K562 (cell line): Measurements from ENCODE around the gene RBM44. TPM values are rescaled to one million over a fixed set of nuclear protein-coding genes. Genes with fewer than 3 reads are reported as not detected.

Source experiments
- ATAC-seq: fragments of 200-7000 bp; cut with Tn5 transposase; 3 replicates; pipeline ENCODE4 v1.9.1; 2020; ENCODE audit warnings: moderate library complexity
- BruUV-seq: library from RNA; stranded (reverse); fragments of 400-500 nt; replicated peaks from 2 replicates; lab custom pipeline; 2021; lab: Mats Ljungman, UMichigan
- CTCF ChIA-PET: fragments of 300-600 bp; formaldehyde crosslinking; extraction: SDS; loops from one replicate; lab custom pipeline; 2021; ENCODE audit warnings: low intra/inter-chr PET ratio; lab: Yijun Ruan, JAX
- POLR2A ChIA-PET: fragments of 300-600, 350-650 bp; sonication (Branson Sonifier 250); formaldehyde crosslinking; extraction: SDS; loops from one replicate; lab custom pipeline; 2021; ENCODE audit warnings: antibody characterized with exemption, inconsistent platforms; lab: Yijun Ruan, JAX
- DNase-seq, 4 experiments: peaks; one replicate each; pipeline versions ENCODE4 v3.0.0 to v3.0.0-alpha.2; 2011 to 2018; ENCODE audit warnings: low spot score in 3 of 4, mixed read lengths in 3 of 4; ENCODE audit errors: extremely low read depth in 1 of 4
- FAIRE-seq: peaks from 2 replicates; lab custom pipeline; 2011; peaks lifted over from hg19 to GRCh38; lab: Jason Lieb, UNC
- H2AFZ ChIP-seq: 2 replicates; pipeline ENCODE4 v1.6.0; 2011; ENCODE audit warnings: low read depth, low read length, control low read depth, inconsistent platforms
- H3K27ac ChIP-seq: fragments of 200-600 bp; 3 replicates; pipeline ENCODE4 v1.8.0; 2011; ENCODE audit warnings: low read depth, mild to moderate bottlenecking, control low read depth, inconsistent platforms, low read length, moderate library complexity, mixed read lengths; ENCODE audit errors: extremely low read depth
- H3K27me3 ChIP-seq, 2 experiments: fragments of 300-600 bp in 1 of 2; 2 replicates in 1 of 2; 3 replicates in 1 of 2; pipeline versions ENCODE4 v1.6.0 to v1.8.0; 2011; ENCODE audit warnings: inconsistent platforms in 2 of 2, low read length in 2 of 2, mild to moderate bottlenecking in 1 of 2, mixed read lengths in 1 of 2, moderate library complexity in 1 of 2; ENCODE audit not compliant: control insufficient read depth in 2 of 2, insufficient read depth in 2 of 2
- H3K36me3 ChIP-seq: fragments of 300-600 bp; 3 replicates; pipeline ENCODE4 v1.8.0; 2011; ENCODE audit warnings: mild to moderate bottlenecking, low read length, inconsistent platforms; ENCODE audit not compliant: control insufficient read depth, insufficient read depth
- H3K4me1 ChIP-seq, 2 experiments: fragments of 200-600 bp in 1 of 2; replicated peaks in 1 of 2; 2 replicates in 1 of 2; 3 replicates in 1 of 2; pipeline versions ENCODE4 v1.5.1 to v1.8.0; 2011; ENCODE audit warnings: inconsistent platforms in 2 of 2, low read length in 2 of 2, mild to moderate bottlenecking in 1 of 2, mixed read lengths in 1 of 2, moderate library complexity in 1 of 2; ENCODE audit not compliant: control insufficient read depth in 2 of 2, insufficient read depth in 2 of 2
- H3K4me2 ChIP-seq: 2 replicates; pipeline ENCODE4 v1.6.1; 2011; ENCODE audit warnings: low read length, control low read depth, inconsistent platforms, mixed read lengths; ENCODE audit not compliant: insufficient read depth
- H3K4me3 ChIP-seq: fragments of 200-600 bp; sonication (generic), shearing (Covaris generic); 2 replicates; pipeline ENCODE4 v1.5.1; 2016; ENCODE audit warnings: control low read depth, inconsistent platforms
- H3K79me2 ChIP-seq: fragments of 200-600 bp; 3 replicates; pipeline ENCODE4 v1.8.0; 2011; ENCODE audit warnings: low read length, inconsistent platforms; ENCODE audit not compliant: control insufficient read depth, insufficient read depth
- H3K9ac ChIP-seq, 2 experiments: 2 replicates each; pipeline versions ENCODE4 v1.6.0 to v1.6.1; 2011; ENCODE audit warnings: low read depth in 2 of 2, low read length in 2 of 2, control low read depth in 1 of 2, inconsistent platforms in 1 of 2, mild to moderate bottlenecking in 1 of 2, mixed read lengths in 1 of 2; ENCODE audit not compliant: insufficient read depth in 1 of 2
- H3K9me1 ChIP-seq: one replicate; pipeline ENCODE4 v1.6.0; 2011; ENCODE audit warnings: inconsistent platforms, mild to moderate bottlenecking, low read length, moderate library complexity; ENCODE audit not compliant: control insufficient read depth, insufficient read depth
- H3K9me3 ChIP-seq: replicated peaks from 2 replicates; pipeline ENCODE4 v1.5.1; 2011; ENCODE audit warnings: low read depth, low read length, inconsistent platforms; ENCODE audit not compliant: control insufficient read depth, insufficient read depth
- H4K20me1 ChIP-seq: replicated peaks from 2 replicates; pipeline ENCODE4 v1.6.1; 2011; ENCODE audit warnings: low read length, inconsistent platforms, mixed read lengths; ENCODE audit not compliant: control insufficient read depth, insufficient read depth
- C11orf30 ChIP-seq: fragments of 450-650 bp; IDR thresholded peaks from 2 replicates; pipeline ENCODE4 v1.6.1; 2016; ENCODE audit warnings: low read depth, mild to moderate bottlenecking
- MAFF ChIP-seq: IDR thresholded peaks from 2 replicates; pipeline ENCODE4 v1.6.1; 2012; ENCODE audit warnings: low read length, improper control_type of control experiment
- MAFK ChIP-seq: IDR thresholded peaks from 2 replicates; pipeline ENCODE4 v1.6.1; 2011; ENCODE audit warnings: low read length, improper control_type of control experiment
- MTF1 ChIP-seq: fragments of 250-450 bp; sonication (Bioruptor Pico); IDR thresholded peaks from 2 replicates; pipeline ENCODE4 v1.9.0; 2021; ENCODE audit warnings: moderate library complexity, mild to moderate bottlenecking, inconsistent platforms, borderline replicate concordance
- ZNF316 ChIP-seq: fragments of 450-650 bp; IDR thresholded peaks from 2 replicates; pipeline ENCODE4 v1.6.1; 2016
- WGBS: fragments of 100-300 bp; shearing (Covaris generic); methylation state at CpG from one replicate; pipeline ENCODE4 v1.1.6; 2016; ENCODE audit warnings: low coverage, mixed read lengths; ENCODE audit not compliant: insufficient coverage; ENCODE audit errors: missing lambda C conversion rate; 5-methylcytosine and 5-hydroxymethylcytosine counted together
- in situ Hi-C: fragments of 300-500 bp; cut with MboI; formaldehyde crosslinking; loops from 4 replicates; pipeline ENCODE4 v1.15.0; 2018; ENCODE audit warnings: inconsistent platforms, mixed read lengths
- intact Hi-C: fragments of 100-400 bp; cut with micrococcal nuclease; formaldehyde crosslinking; loops from 2 replicates; pipeline ENCODE4 v1.14.2; 2022
- polyA plus RNA-seq, 8 experiments: library from polyadenylated mRNA; depleted of rRNA in 4 of 8; stranded (reverse) in 5 of 8; unstranded in 3 of 8; fragments of >200 nt; fragmentation: Nextera tagmentation in 2 of 8; fragmentation: Illumina TruSeq in 1 of 8; extraction: Ambion mirVana in 2 of 8; extraction: Trizol in 1 of 8; gene quantifications; 2 replicates each; pipeline versions ENCODE4 v1.2.1 to v1.2.3, GENCODE V29; 2011 to 2014; ENCODE audit warnings: inconsistent platforms in 1 of 8, missing spikeins in 1 of 8
- total RNA-seq, 7 experiments: library from RNA; depleted of rRNA in 6 of 7; stranded (reverse); fragments of >200 nt in 6 of 7; fragmentation: Illumina TruSeq in 2 of 7; extraction: Trizol in 2 of 7; gene quantifications; 2 replicates each; pipeline versions ENCODE4 v1.2.1 to v1.2.3, GENCODE V29; 2011 to 2021; ENCODE audit warnings: low replicate concordance in 1 of 7
- TF ChIP-seq, protein P1 (sequence below): fragments of 200-400 bp; formaldehyde crosslinking; IDR thresholded peaks from 2 replicates; pipeline ENCODE4 v1.6.1; 2017; ENCODE audit warnings: mild to moderate bottlenecking, low read depth, low read length, moderate library complexity

The RBM44 gene
- total and polyA plus RNA-seq, 9 of the 15 experiments (the other 6 are each of a cell fraction or from before 2014, with no cell fraction given), result 0.04 to 0.25 (median 0.13) TPM

- TF ChIP-seq MAFK (peak; percentile 48; the same call in 1 of the 2 replicates), MAFF (peak; percentile 44; the same call in 1 of the 2 replicates), MTF1 (CRISPR knock-in tag) (no peak), C11orf30 (peak; percentile 64), ZNF316 (peak; percentile 82)
- TF ChIP-seq, protein P1, sequence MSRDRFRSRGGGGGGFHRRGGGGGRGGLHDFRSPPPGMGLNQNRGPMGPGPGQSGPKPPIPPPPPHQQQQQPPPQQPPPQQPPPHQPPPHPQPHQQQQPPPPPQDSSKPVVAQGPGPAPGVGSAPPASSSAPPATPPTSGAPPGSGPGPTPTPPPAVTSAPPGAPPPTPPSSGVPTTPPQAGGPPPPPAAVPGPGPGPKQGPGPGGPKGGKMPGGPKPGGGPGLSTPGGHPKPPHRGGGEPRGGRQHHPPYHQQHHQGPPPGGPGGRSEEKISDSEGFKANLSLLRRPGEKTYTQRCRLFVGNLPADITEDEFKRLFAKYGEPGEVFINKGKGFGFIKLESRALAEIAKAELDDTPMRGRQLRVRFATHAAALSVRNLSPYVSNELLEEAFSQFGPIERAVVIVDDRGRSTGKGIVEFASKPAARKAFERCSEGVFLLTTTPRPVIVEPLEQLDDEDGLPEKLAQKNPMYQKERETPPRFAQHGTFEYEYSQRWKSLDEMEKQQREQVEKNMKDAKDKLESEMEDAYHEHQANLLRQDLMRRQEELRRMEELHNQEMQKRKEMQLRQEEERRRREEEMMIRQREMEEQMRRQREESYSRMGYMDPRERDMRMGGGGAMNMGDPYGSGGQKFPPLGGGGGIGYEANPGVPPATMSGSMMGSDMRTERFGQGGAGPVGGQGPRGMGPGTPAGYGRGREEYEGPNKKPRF, result no peak
- WGBS, result 0% methylated on average over 2 of the region's 2 CpGs
- ATAC-seq (no peak), FAIRE-seq (no peak), DNase-seq (no peak)
- Histone ChIP-seq H3K9ac (no peak overlapping the region), H3K9me3 (no peaks in the 10 kb centered on the region), H3K27me3 (no peaks in the 10 kb centered on the region), H3K36me3 (no peaks in the 10 kb centered on the region), H3K4me3 (no peak overlapping the region), H3K4me1 (no peaks in the 10 kb centered on the region), H2AFZ (no peak overlapping the region), H3K27ac (no peak overlapping the region), H3K4me2 (no peak overlapping the region), H3K9me1 (no peaks in the 10 kb centered on the region), H4K20me1 (no peaks in the 10 kb centered on the region), H3K79me2 (no peaks in the 10 kb centered on the region)
- intact Hi-C loops, result no loop called here
- ChIA-PET CTCF (no interaction called here), POLR2A (no interaction called here)
- in situ Hi-C loops, result no loop called here
- no TSS peak for BruUV-seq
These were observed 25.0 kb downstream of the RBM44 start for GRCh38 chr2:237823544-237823943.
